DMS53 treated with DMSO at 0.1 percent for 48 hours (cell line): ENCODE measurements around the gene WDR90.
A peak's percentile ranks its signal among the peaks of the same experiment; 100 is the strongest.

ENCODE experiments used
- DNase-seq: peaks from one replicate; lab custom pipeline; 2025; ENCODE audit not compliant: unreplicated experiment; lab: John Stamatoyannopoulos, UW

The WDR90 gene

DNA sequence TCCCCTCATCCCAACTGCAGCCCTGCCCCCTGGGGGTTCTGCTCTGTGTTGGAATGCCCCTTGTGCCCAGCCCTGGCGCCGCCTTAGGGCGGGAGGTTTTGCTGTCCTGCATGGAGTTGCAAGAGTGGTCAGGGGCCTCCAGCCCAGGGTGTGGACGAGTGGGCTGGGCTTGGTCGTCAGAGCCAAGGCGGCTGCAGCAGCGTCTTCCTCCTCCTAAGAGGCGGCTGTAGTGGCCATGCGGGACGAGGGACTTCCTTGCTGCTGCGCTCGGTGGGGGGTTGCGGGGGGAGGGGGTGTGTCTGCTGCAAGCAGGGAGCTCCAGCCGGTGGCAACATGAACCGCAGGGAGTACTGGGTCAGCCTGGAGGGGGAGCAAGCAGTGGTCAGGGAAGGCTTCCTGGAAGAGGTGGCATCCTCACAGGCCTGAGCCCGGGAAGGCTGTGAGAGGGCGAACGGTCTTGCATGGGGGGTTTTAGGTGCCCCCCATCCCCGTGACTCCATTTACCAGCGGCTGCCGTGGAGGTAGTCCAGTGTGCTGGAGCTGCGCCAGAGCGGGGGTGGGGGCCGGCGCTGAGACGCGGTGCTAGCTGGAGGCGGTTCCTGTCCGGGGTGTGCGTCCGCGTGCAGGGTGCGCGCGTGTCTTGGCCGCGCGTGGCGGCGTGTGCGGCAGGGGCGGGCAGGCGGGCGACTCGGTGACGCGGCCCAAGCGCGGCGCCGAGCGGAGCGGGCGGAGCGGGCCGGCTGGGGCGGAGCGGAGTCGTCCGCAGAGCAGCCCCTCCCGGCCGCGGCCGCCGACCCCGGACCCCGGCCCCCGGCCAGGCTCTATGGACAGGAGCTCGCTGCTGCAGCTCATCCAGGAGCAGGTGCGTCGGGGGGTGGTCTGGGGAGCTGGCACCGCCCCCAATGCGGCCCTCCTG is 26.1 kb downstream of the WDR90 start, which contains the start of gene RHBDL1:
TSS of gene RHBDL1 (plus strand) at position 704 of the 916 bp plus-strand sequence. CDS start at position 824, 120 bp downstream.
- no peak for DNase-seq

DNA sequence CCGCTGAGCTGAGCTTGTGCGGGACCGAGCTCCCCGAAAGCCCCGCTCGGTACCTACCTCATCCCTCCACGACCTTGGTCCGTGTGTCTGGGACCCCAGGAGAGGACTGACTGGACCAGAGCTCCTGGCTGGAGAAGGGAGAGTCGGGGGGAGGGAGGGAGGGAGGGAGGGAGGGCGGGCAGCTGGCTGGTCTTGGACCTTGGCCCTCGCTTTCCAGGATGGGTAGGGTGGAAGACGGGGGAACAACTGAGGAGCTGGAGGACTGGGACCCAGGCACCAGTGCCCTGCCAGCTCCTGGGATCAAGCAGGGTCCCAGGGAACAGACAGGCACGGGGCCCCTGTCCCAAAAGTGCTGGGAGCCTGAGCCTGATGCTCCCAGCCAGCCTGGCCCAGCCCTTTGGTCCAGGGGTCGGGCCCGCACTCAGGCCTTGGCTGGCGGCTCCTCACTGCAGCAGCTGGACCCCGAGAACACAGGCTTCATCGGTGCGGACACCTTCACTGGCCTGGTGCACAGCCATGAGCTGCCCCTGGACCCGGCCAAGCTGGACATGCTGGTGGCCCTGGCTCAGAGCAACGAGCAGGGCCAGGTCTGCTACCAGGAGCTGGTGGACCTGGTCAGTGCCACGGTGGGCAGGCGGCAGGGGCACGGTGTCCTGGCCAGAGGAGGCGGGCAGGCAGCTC is 26.9 kb downstream of the WDR90 start:
- DNase-seq, result no peak

DNA sequence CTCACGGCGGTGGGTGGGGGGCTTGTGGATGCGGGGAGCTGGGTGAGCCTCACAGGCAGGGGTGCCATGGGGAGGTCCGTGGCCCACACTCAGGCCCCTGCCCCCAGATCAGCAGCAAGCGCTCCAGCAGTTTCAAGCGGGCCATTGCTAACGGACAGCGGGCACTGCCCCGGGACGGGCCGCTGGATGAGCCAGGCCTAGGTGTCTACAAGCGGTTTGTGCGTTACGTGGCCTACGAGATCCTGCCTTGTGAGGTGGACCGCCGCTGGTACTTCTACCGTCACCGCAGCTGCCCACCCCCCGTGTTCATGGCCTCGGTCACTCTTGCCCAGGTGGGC is 27.4 kb downstream of the WDR90 start:
- DNase-seq, result no peak

DNA sequence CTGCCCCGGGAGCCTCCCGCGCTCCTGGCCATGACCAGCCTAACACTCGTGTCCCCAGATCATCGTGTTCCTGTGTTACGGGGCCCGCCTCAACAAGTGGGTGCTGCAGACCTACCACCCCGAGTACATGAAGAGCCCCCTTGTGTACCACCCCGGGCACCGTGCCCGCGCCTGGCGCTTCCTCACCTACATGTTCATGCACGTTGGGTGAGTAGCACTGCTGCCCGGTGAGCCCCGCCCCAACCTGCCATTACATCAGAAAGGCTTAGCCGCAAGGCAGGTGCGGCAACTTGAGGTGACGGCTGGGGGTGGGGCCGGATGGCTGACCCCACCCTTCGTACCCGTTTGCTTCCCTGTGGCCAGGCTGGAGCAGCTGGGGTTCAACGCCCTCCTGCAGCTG is 27.7 kb downstream of the WDR90 start:
- DNase-seq, result peak; percentile 46

DNA sequence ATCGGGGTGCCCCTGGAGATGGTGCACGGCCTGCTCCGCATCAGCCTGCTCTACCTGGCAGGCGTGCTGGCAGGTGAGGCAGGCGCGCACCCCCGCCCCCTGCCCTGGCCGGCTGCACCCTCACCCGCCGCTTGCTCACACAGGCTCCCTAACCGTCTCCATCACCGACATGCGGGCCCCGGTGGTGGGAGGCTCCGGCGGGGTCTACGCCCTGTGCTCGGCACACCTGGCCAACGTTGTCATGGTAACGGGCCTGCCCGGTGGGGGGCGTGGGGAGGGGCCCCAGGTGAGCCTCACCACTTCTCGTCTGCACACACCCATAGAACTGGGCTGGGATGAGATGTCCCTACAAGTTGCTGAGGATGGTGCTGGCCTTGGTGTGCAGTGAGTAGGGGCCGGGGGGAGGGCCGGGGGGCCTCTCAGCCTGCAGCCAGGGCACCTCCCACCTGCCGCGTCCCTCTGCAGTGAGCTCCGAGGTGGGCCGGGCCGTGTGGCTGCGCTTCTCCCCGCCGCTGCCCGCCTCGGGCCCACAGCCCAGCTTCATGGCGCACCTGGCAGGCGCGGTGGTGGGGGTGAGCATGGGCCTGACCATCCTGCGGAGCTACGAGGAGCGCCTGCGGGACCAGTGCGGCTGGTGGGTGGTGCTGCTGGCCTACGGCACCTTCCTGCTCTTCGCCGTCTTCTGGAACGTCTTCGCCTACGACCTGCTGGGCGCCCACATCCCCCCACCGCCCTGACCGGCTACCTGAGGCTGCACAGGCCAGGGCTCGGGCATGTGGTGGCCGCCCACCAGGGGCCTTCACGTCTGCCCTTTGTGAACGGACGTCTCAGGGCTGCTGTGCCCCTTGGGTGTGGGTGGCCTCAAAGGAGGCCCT is 28.4 kb downstream of the WDR90 start:
- DNase-seq, result no peak

DNA sequence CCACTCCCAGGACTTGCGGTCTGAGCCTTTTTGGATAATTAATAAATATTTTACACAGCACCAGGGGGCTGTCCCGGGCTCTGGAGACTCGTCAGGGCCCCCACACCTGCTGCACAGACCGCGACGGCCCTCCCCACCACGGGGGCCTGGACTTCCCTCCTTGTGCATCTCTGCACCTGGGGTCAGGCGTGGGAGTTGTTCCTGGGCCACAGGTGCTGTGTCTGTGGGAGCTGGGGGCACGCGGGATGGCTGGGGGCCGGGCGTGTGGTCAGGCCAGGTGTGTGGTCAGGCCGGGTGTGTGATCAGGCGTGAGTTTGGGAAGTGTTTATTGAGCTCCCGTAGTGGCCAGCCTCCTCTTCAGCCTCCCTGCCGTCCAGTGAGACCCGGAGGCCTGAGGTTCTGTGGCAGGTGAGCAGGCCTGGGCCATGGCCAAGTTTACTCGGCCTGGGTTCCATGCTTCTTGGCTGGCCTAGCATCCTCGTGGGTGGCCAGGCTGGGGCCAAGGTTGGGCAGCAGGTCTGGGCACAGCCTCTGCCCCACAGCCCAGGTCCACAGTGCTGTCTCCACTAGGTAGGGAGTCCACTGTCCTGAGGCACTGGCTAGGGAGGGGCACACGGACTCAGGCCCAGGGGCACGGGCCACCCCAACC is 29.2 kb downstream of the WDR90 start:
- DNase-seq, result no peak

DNA sequence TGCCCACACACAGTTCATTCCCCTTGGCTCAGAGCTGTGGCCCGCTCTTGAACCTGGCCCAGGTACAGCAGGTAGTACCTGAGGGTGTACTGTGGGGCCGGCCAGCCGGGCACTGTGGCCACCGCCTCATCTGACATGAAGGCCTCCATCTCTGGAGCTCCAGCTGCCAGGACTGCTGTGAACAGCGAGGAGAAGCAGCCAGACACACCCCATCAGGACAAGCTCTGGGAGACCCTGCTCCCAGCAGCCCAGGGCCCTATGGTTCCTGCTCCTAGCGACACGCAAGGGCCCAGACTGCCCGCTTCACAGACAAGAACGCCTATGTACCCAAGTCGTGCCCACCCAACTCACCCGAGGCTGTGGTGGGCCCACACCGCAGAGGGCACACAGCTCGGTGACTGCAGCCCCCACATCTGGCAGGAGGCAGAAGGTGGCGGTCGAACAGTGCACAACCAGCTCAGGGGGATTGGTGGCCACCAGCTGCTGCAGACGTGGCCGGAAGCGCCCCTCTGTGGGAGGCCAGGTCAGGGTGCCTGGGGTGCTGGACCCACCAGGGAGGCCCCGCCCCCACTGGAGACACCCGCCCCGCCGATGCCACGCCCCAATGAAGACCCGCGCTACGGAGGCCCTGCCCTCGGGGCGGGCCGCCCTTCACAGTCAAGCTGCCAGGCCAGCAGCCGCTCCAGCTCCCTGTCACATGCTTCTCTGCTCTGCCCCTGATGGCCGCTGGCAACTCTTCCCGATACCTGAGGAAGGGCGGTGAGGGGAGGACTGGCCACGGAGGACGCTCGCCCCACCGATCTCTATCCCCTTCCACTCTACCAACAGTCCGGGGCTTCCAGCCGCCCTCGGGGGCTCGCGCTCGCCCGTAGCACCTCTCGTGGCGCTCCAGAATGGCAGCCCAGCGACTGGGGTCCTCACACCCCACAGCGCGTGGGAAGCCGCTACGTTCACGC is 30.0 kb downstream of the WDR90 start:
- peak; percentile 59 for DNase-seq

DNA sequence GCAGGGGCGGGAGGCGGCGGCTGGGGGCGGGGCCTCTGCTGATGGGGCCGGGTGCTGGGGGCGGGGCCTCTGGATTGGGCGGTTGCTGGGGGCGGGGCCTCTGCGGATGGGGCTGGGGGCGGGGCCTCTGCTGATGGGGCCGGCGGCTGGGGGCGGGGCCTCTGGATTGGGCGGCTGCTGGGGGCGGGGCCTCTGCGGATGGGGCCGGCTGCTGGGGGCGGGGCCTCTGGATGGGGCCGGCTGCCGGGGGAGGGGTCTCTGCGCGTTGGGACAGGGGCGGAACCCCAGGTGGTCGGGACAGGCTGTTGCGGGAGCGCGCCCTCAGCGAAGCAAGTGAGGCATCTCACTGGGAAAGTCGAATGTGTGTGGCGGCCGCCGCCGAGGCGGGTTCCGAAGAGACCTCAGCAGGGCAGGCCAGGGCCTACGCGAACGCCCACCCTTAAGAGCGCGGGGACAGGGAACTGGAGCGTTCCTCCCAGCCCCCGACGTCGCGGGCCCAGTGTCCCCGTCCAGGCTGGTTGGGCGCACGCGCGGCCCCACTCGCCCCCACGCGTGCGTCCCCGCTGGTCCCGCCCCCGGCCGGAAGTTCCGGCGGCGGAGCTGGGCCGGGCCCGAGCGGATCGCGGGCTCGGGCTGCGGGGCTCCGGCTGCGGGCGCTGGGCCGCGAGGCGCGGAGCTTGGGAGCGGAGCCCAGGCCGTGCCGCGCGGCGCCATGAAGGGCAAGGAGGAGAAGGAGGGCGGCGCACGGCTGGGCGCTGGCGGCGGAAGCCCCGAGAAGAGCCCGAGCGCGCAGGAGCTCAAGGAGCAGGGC is 30.9 kb downstream of the WDR90 start, which contains the start of gene STUB1:
TSS of gene STUB1 (plus strand) at position 597 of the 811 bp plus-strand sequence. CDS start at position 713, 116 bp downstream.
- peak; percentile 74 for DNase-seq

DNA sequence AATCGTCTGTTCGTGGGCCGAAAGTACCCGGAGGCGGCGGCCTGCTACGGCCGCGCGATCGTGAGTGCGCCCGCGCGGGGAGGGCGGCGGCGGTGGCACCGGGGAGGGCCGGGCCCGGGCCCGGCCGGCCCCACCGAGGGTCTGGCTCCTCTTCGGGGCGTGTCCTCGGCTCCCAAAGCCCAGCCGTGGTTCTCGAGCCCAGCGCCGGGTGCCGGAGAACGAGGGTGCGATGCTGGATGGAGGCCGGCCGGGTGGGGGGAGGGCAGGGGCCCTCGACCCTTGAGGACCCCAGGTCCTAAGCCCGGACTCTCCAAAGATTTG is 31.4 kb downstream of the WDR90 start:
- no peak for DNase-seq

DNA sequence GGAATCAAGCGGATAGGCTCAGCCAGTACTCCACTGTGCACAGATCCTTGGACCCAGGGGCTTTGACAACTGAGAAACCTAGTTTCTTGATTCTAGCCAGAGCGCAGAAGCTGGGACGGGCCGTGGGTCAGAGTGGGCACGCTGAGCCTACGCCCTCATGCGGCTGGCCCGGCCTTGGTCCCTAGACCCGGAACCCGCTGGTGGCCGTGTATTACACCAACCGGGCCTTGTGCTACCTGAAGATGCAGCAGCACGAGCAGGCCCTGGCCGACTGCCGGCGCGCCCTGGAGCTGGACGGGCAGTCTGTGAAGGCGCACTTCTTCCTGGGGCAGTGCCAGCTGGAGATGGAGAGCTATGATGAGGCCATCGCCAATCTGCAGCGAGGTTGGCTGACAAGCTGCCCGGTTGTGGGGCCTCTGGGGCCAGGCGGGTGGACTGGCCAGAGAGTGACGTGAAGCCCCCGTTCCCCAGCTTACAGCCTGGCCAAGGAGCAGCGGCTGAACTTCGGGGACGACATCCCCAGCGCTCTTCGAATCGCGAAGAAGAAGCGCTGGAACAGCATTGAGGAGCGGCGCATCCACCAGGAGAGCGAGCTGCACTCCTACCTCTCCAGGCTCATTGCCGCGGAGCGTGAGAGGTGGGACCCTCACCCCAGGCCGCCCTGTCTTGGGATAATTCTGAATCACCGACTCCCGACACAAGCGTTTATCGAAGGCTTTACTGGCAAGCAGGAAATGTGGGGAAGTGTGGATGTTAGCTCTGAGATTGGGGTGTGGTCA is 32.0 kb downstream of the WDR90 start:
- DNase-seq, result no peak

DNA sequence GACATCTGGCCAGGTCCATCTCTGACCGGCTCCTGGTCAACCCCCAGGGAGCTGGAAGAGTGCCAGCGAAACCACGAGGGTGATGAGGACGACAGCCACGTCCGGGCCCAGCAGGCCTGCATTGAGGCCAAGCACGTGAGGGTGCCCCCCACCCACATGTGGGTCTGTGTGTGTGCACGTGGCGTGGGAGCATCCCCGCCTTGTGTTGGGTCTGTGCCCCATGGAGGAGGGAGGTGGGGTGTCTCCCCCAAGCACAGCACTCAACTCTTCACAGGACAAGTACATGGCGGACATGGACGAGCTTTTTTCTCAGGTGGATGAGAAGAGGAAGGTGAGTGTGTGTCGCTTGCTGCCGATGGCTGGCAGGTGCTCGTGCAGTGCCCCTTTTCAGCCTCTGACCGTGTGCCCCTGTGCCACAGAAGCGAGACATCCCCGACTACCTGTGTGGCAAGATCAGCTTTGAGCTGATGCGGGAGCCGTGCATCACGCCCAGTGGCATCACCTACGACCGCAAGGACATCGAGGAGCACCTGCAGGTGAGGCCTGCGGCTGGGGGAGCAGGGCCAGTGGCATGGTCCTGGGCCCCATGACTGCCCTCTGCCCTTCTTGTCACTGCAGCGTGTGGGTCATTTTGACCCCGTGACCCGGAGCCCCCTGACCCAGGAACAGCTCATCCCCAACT is 32.7 kb downstream of the WDR90 start:
- DNase-seq, result no peak

DNA sequence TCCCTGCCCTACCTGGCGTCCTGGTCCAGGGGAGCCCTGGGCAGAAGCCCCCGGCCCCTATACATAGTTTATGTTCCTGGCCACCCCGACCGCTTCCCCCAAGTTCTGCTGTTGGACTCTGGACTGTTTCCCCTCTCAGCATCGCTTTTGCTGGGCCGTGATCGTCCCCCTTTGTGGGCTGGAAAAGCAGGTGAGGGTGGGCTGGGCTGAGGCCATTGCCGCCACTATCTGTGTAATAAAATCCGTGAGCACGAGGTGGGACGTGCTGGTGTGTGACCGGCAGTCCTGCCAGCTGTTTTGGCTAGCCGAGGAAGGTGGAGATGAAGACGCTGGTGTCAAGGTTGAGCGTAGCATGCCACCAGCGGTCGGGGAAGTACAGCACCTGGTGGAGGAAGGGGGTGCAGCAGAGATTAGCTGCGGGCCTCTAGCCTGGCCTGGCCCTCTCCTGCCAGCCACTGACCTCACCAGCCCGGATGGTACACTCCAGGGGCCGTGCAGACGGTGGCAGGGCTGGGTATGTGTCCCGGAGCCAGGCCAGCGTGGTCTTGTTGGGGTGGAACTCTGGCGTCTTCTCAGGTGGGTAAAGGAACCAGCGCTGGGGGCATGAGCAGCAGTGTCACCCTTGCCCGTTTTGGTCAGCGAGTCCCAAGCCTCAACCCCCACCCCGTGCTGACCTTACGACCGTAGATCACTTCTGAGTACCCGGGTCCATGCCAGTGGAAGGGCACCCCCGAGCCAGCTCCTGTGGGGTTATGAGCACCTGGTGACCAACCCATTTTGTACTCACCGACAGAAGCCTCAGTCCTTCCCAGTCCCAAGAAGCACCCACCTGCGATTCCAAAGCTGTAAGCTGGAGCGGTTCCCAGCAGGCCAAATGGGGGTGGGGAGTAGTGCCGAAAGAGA is 33.6 kb downstream of the WDR90 start:
- DNase-seq, result no peak

DNA sequence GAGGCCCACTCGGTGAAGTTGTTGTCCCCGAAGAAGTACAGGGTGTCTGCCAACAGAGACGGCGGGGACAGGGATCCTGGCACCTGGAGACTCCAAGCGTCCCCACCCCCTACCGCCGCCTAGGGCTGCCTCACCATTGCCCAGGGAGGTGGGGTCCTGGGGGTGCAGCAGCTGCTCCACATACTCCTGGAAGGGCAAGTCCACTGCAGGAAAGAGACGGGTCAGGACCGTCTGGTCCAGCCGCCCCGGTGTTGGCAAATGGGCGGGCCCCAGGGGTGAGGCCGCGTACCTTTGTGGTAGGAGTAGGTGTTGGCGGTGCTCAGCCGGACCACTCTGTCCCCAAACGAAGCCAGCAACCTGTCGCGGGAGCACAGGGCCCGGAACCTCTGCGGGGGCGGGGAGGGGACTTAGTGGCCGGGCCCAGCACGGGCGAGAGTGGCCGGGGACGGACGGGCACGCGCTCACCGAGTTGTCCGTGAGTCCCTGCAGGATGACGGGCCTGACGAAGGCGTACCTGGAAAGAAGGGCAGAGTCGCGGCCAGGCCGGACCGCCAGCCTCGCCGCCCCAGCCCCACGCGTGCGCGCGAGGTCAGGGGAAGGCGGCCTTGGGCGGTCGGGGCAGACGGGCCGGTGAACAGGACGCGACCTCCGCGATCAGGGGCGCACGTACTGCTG is 34.4 kb downstream of the WDR90 start:
- no peak for DNase-seq

DNA sequence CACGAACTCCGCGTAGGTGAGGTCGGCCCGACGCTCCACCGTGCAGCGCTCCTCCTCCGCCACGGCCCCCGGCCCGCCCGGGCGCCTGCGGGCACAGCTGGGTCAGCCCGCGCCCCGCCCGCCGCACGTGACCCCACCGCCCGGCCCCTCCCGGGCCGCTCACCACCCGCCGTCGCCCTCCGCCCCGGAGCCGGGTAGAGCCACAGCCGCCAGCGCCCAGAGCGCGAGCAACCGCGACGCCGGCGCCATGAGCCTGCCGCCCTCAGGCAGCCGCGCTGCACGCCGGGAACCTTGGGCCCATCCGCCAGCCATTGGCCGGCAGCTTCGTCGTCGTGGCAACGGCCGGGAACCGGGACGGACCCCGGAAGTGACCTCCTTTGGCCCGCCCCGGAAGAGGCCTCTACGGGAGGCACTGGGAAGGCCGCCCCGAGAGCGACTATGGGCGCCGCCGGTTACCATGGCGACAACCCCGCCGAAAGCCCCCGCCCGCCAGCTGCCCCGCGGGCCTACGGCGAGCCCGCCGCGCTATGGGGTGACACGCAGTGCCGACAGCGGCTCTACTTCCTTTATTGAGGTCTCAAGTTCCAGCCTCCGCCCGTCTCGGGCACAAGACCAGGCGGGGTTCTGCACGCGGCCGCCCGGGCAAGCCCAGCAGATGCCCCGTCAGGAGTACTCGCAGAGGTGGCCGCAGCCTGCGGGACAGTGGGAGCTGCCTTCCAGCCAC is 35.1 kb downstream of the WDR90 start, which contains the start of gene JMJD8:
TSS of gene JMJD8 (minus strand) at position 264 of the 724 bp plus-strand sequence. CDS start at position 249, 15 bp downstream.
- DNase-seq, result peak; percentile 87
